WTC11 (cell line): ENCODE results near the gene SUGT1. TPM values are rescaled to one million over a fixed set of nuclear protein-coding genes. Genes with fewer than 3 reads are reported as not detected.
A peak's percentile ranks its signal among the peaks of the same experiment; 100 is the strongest.
"Not testable (repeated sequence)": the region's sequence is repeated elsewhere in the genome, so short reads cannot be mapped to it uniquely, and the experiment has no call there.

ENCODE experiments used
- ATAC-seq: fragments of 200-7000 bp; cut with Tn5 transposase; 2 replicates; pipeline ENCODE4 v1.10.0; 2021; ENCODE audit warnings: mild to moderate bottlenecking, moderate library complexity
- CTCF ChIA-PET: fragments of 300-600 bp; sonication (Branson Sonifier 250); formaldehyde crosslinking; loops from one replicate; lab custom pipeline; 2021; ENCODE audit warnings: antibody characterized with exemption; lab: Charles Lee
- POLR2A ChIA-PET: fragments of 350-600 bp; sonication (Branson Sonifier 250); formaldehyde crosslinking; loops from one replicate; lab custom pipeline; 2021; ENCODE audit warnings: antibody characterized with exemption; lab: Charles Lee
- DNase-seq: peaks from one replicate; pipeline ENCODE4 v3.0.0; 2021; ENCODE audit warnings: low spot score
- H3K27ac Mint-ChIP-seq: 2 replicates; pipeline ENCODE4 v1.8.0; 2021; ENCODE audit warnings: mixed read lengths
- H3K27me3 Mint-ChIP-seq: 2 replicates; pipeline ENCODE4 v1.8.0; 2021; ENCODE audit warnings: low read depth, mild to moderate bottlenecking, moderate library complexity, mixed read lengths
- H3K36me3 Mint-ChIP-seq: 2 replicates; pipeline ENCODE4 v1.8.0; 2021; ENCODE audit warnings: mixed read lengths
- H3K4me1 Mint-ChIP-seq: 2 replicates; pipeline ENCODE4 v1.8.0; 2022; ENCODE audit warnings: mixed read lengths
- H3K4me3 Mint-ChIP-seq: 2 replicates; pipeline ENCODE4 v1.8.0; 2021; ENCODE audit warnings: mild to moderate bottlenecking, moderate library complexity, mixed read lengths
- H3K9me3 Mint-ChIP-seq: 2 replicates; pipeline ENCODE4 v1.8.0; 2021; ENCODE audit warnings: mixed read lengths
- AR ChIP-seq: fragments of 250-450 bp; sonication (Bioruptor Pico); IDR thresholded peaks from 2 replicates; pipeline ENCODE4 v1.9.0; 2021; ENCODE audit warnings: mild to moderate bottlenecking
- CREM ChIP-seq: sonication (generic); formaldehyde crosslinking; IDR thresholded peaks from 2 replicates; pipeline ENCODE4 v1.8.1; 2022; ENCODE audit warnings: mild to moderate bottlenecking, missing genetic modification reagents, moderate library complexity
- ESRRA ChIP-seq: sonication (generic); formaldehyde crosslinking; IDR thresholded peaks from 2 replicates; pipeline ENCODE4 v1.8.1; 2022; ENCODE audit warnings: mild to moderate bottlenecking, missing genetic modification reagents, borderline replicate concordance
- FOXJ3 ChIP-seq: sonication (generic); formaldehyde crosslinking; IDR thresholded peaks from 2 replicates; pipeline ENCODE4 v1.9.0; 2021; ENCODE audit warnings: missing genetic modification reagents, mild to moderate bottlenecking, borderline replicate concordance
- GABPB1 ChIP-seq: sonication (generic); formaldehyde crosslinking; IDR thresholded peaks from 2 replicates; pipeline ENCODE4 v1.8.1; 2023; ENCODE audit warnings: mild to moderate bottlenecking, missing genetic modification reagents
- GRHL2 ChIP-seq: fragments of 250-450 bp; sonication (Bioruptor Pico); IDR thresholded peaks from 2 replicates; pipeline ENCODE4 v1.8.0; 2022; ENCODE audit warnings: mild to moderate bottlenecking, moderate library complexity; ENCODE audit not compliant: insufficient replicate concordance, severe bottlenecking
- IRF1 ChIP-seq: sonication (generic); formaldehyde crosslinking; IDR thresholded peaks from 2 replicates; pipeline ENCODE4 v1.8.0; 2023; ENCODE audit warnings: missing genetic modification reagents
- IRF2 ChIP-seq: sonication (generic); formaldehyde crosslinking; IDR thresholded peaks from 2 replicates; pipeline ENCODE4 v1.8.0; 2022; ENCODE audit warnings: low read depth, missing genetic modification reagents, borderline replicate concordance
- JAZF1 ChIP-seq: fragments of 250-450 bp; sonication (Bioruptor Pico); IDR thresholded peaks from 2 replicates; pipeline ENCODE4 v1.9.0; 2021; ENCODE audit warnings: moderate library complexity, mild to moderate bottlenecking, inconsistent platforms
- KAT7 ChIP-seq: sonication (generic); formaldehyde crosslinking; IDR thresholded peaks from 2 replicates; pipeline ENCODE4 v1.8.1; 2023; ENCODE audit warnings: missing genetic modification reagents, mild to moderate bottlenecking, borderline replicate concordance
- NFYB ChIP-seq: sonication (generic); formaldehyde crosslinking; conservative IDR thresholded peaks from 2 replicates; pipeline ENCODE4 v1.8.0; 2022; ENCODE audit warnings: low read depth, missing genetic modification reagents
- TP53 ChIP-seq: sonication (generic); formaldehyde crosslinking; IDR thresholded peaks from 2 replicates; pipeline ENCODE4 v1.8.1; 2023; ENCODE audit warnings: mild to moderate bottlenecking, missing genetic modification reagents
- ZNF416 ChIP-seq: fragments of 250-450 bp; sonication (Bioruptor Pico); IDR thresholded peaks from 2 replicates; pipeline ENCODE4 v1.9.0; 2021; ENCODE audit warnings: mild to moderate bottlenecking, inconsistent platforms
- ZNF423 ChIP-seq: fragments of 250-450 bp; sonication (Bioruptor Pico); IDR thresholded peaks from 2 replicates; pipeline ENCODE4 v2.1.2; 2022; ENCODE audit warnings: mild to moderate bottlenecking, moderate library complexity
- ZNF425 ChIP-seq: fragments of 250-450 bp; sonication (Bioruptor Pico); conservative IDR thresholded peaks from 2 replicates; pipeline ENCODE4 v1.9.0; 2021; ENCODE audit warnings: mild to moderate bottlenecking
- total RNA-seq: library from RNA; stranded (reverse); gene quantifications from 3 replicates; pipeline ENCODE4 v1.2.3, GENCODE V29; 2021

Gene SUGT1
- total RNA-seq, 1 experiment from 2014 or later: 76.3 TPM

GRCh38 chr13:52703482-52703881 is 50.8 kb downstream of the SUGT1 start (continued):
- TF ChIP-seq ZNF423 (CRISPR knock-in tag) (no peak), GRHL2 (CRISPR knock-in tag) (no peak)
- TF ChIP-seq, all 79 proteins: peak for 0

- no peak for DNase-seq
- CTCF ChIA-PET: interaction anchor here (1.1 kb wide), 1 partner anchor 262 kb away, joined by 4 read pairs; no protein-coding TSS in a partner anchor
- Mint-ChIP-seq H3K27ac (no peak overlapping the region), H3K9me3 (no peaks in the 10 kb centered on the region), H3K36me3 (peaks cover 10% of the 10 kb centered on the region; the same call in 1 of the 2 replicates), H3K4me1 (peaks cover 35% of the 10 kb centered on the region), H3K27me3 (no peaks in the 10 kb centered on the region), H3K4me3 (no peak overlapping the region)
- no peak for ATAC-seq
- TF ChIP-seq NFYB (CRISPR knock-in tag) (no peak), GABPB1 (no peak), IRF1 (CRISPR knock-in tag) (no peak)
- POLR2A ChIA-PET: no interaction called here
These were observed 53.4 kb downstream of the SUGT1 start for GRCh38 chr13:52706081-52706480.

GRCh38 chr13:52707375-52707774 is 54.7 kb downstream of the SUGT1 start:
- ChIA-PET POLR2A (no interaction called here), CTCF (no interaction called here)
- no peak for TF ChIP-seq ZNF425 (CRISPR knock-in tag)
- H3K36me3 Mint-ChIP-seq: peaks cover 10% of the 10 kb centered on the region; the same call in 1 of the 2 replicates
- peaks cover 36% of the 10 kb centered on the region for H3K4me1 Mint-ChIP-seq
- no peak overlapping the region for H3K4me3 Mint-ChIP-seq
- ATAC-seq (peak; percentile 50), DNase-seq (no peak)
- peak overlapping the region; percentile 57; the same call in 1 of the 2 replicates for H3K27ac Mint-ChIP-seq
- H3K27me3 Mint-ChIP-seq: no peaks in the 10 kb centered on the region
- H3K9me3 Mint-ChIP-seq: no peaks in the 10 kb centered on the region

- H3K4me3 Mint-ChIP-seq, DNase-seq, H3K36me3 Mint-ChIP-seq, H3K9me3 Mint-ChIP-seq, H3K27me3 Mint-ChIP-seq, POLR2A ChIA-PET, H3K27ac Mint-ChIP-seq, CTCF ChIA-PET, ATAC-seq: not testable (repeated sequence)
- peaks cover 37% of the 10 kb centered on the region for H3K4me1 Mint-ChIP-seq
These were observed 55.6 kb downstream of the SUGT1 start for GRCh38 chr13:52708266-52708665.

- no peak for TF ChIP-seq IRF2 (CRISPR knock-in tag)
- no peak for TF ChIP-seq JAZF1 (CRISPR knock-in tag)
- TF ChIP-seq FOXJ3 (CRISPR knock-in tag): no peak
- TF ChIP-seq CREM (CRISPR knock-in tag): no peak
- no peak for TF ChIP-seq KAT7 (CRISPR knock-in tag)
- TF ChIP-seq ZNF416 (CRISPR knock-in tag): no peak
- no peak for TF ChIP-seq AR (CRISPR knock-in tag)
- no peak for TF ChIP-seq TP53 (CRISPR knock-in tag)
- no peak for TF ChIP-seq ESRRA (CRISPR knock-in tag)
- H3K27me3 Mint-ChIP-seq: no peaks in the 10 kb centered on the region
- ChIA-PET POLR2A (no interaction called here), CTCF (interaction anchor here (1.0 to 3.1 kb wide), 6 partner anchors 27 to 489 kb away, joined by 3 to 16 read pairs (median 8); partner anchors contain the start of gene CNMD)
- H3K4me3 Mint-ChIP-seq: no peak overlapping the region
- H3K4me1 Mint-ChIP-seq: peaks cover 33% of the 10 kb centered on the region
- H3K36me3 Mint-ChIP-seq: peaks cover 16% of the 10 kb centered on the region
- peaks cover 6% of the 10 kb centered on the region for H3K9me3 Mint-ChIP-seq
- DNase-seq: peak; percentile 40
- peak; percentile 82 for ATAC-seq
- H3K27ac Mint-ChIP-seq: peak overlapping the region; percentile 84; the same call in 1 of the 2 replicates
These were observed 58.6 kb downstream of the SUGT1 start for GRCh38 chr13:52711286-52711685.
